Caco-2 (cell line): ENCODE measurements around the gene B2M. TPM values are rescaled to one million over a fixed set of nuclear protein-coding genes. Genes with fewer than 3 reads are reported as not detected.
"Not testable (repeated sequence)": the region's sequence is repeated elsewhere in the genome, so short reads cannot be mapped to it uniquely, and the experiment has no call there.

Experiments used
- BruUV-seq: library from RNA; stranded (reverse); fragments of 400-500 nt; replicated peaks from 2 replicates; lab custom pipeline; 2021; lab: Mats Ljungman, UMichigan
- CTCF ChIA-PET: fragments of 300-600 bp; sonication (Branson Sonifier 250); formaldehyde crosslinking; loops from one replicate; lab custom pipeline; 2022; ENCODE audit warnings: antibody characterized with exemption; lab: Charles Lee
- POLR2A ChIA-PET: fragments of 300-600 bp; sonication (Branson Sonifier 250); formaldehyde crosslinking; loops from one replicate; lab custom pipeline; 2022; ENCODE audit warnings: antibody characterized with exemption; lab: Charles Lee
- DNase-seq, 2 experiments: peaks; one replicate each; pipeline versions ENCODE4 v3.0.0 to v3.0.0-alpha.2; 2020 to 2022
- H3K27me3 ChIP-seq: replicated peaks from 2 replicates; pipeline ENCODE4 v1.6.0; 2011; ENCODE audit warnings: low read length; ENCODE audit not compliant: control insufficient read depth, insufficient read depth
- H3K36me3 ChIP-seq: 2 replicates; pipeline ENCODE4 v1.5.1; 2011; ENCODE audit warnings: low read length; ENCODE audit not compliant: control insufficient read depth, insufficient read depth
- H3K4me1 ChIP-seq: fragments of 250-450 bp; sonication (Bioruptor Pico); 2 replicates; pipeline ENCODE4 v1.5.1; 2020; ENCODE audit warnings: mild to moderate bottlenecking
- H3K4me3 ChIP-seq: 2 replicates; pipeline ENCODE4 v1.5.1; 2011; ENCODE audit warnings: low read depth, mild to moderate bottlenecking, control low read depth, low read length
- H3K9me3 ChIP-seq: fragments of 250-450 bp; sonication (Bioruptor Pico); 2 replicates; pipeline ENCODE4 v1.5.1; 2020; ENCODE audit warnings: mild to moderate bottlenecking, moderate library complexity
- H3K27ac Mint-ChIP-seq: one replicate; pipeline ENCODE4 v1.8.0; 2022; ENCODE audit warnings: mixed read lengths; ENCODE audit not compliant: unreplicated experiment
- H3K27me3 Mint-ChIP-seq: one replicate; pipeline ENCODE4 v1.8.0; 2022; ENCODE audit warnings: mixed read lengths; ENCODE audit not compliant: insufficient read depth, unreplicated experiment
- H3K36me3 Mint-ChIP-seq: one replicate; pipeline ENCODE4 v1.8.0; 2022; ENCODE audit warnings: mild to moderate bottlenecking, mixed read lengths; ENCODE audit not compliant: insufficient read depth, unreplicated experiment
- H3K4me1 Mint-ChIP-seq: one replicate; pipeline ENCODE4 v1.8.0; 2022; ENCODE audit warnings: low read depth, mixed read lengths; ENCODE audit not compliant: unreplicated experiment
- H3K4me3 Mint-ChIP-seq: one replicate; pipeline ENCODE4 v1.8.0; 2022; ENCODE audit warnings: mild to moderate bottlenecking, moderate library complexity, mixed read lengths; ENCODE audit not compliant: unreplicated experiment
- H3K9me3 Mint-ChIP-seq: one replicate; pipeline ENCODE4 v1.8.0; 2022; ENCODE audit warnings: mixed read lengths; ENCODE audit not compliant: unreplicated experiment
- CTCF ChIP-seq, 2 experiments: fragments of 200-600 bp in 1 of 2; IDR thresholded peaks; 1 replicate in 1 of 2; 2 replicates in 1 of 2; pipeline versions ENCODE4 v1.5.1 to v1.8.0; 2011 to 2022; ENCODE audit warnings: antibody characterized with exemption in 1 of 2, control low read depth in 1 of 2, inconsistent platforms in 1 of 2, low read depth in 1 of 2, low read length in 1 of 2, mild to moderate bottlenecking in 1 of 2, moderate library complexity in 1 of 2; ENCODE audit not compliant: insufficient read depth in 1 of 2, severe bottlenecking in 1 of 2, unreplicated experiment in 1 of 2
- intact Hi-C: fragments of 100-400 bp; cut with micrococcal nuclease; formaldehyde crosslinking; loops from one replicate; pipeline ENCODE4 v1.10.0; 2022; ENCODE audit not compliant: unreplicated experiment
- total RNA-seq: library from RNA; stranded (reverse); gene quantifications from 2 replicates; pipeline ENCODE4 v1.2.3, GENCODE V29; 2022

The B2M gene
- total RNA-seq, 1 experiment from 2014 or later, result 269 TPM

- no peak for DNase-seq
- CTCF ChIA-PET, result no interaction called here
- Histone ChIP-seq H3K4me3 (no peak overlapping the region), H3K36me3 (no peaks in the 10 kb centered on the region), H3K27me3 (no peaks in the 10 kb centered on the region), H3K9me3 (no peaks in the 10 kb centered on the region), H3K4me1 (no peaks in the 10 kb centered on the region)
- Mint-ChIP-seq H3K4me3 (no peak overlapping the region), H3K4me1 (no peaks in the 10 kb centered on the region), H3K27me3 (peaks cover 5% of the 10 kb centered on the region), H3K27ac (no peak overlapping the region), H3K9me3 (no peaks in the 10 kb centered on the region), H3K36me3 (no peaks in the 10 kb centered on the region)
- TF ChIP-seq CTCF (IDR thresholded peaks at IDR 0.05; ENCODE audit: insufficient read depth in 1 of 2, low read depth in 1 of 2, low read length in 1 of 2, severe bottlenecking in 1 of 2, unreplicated experiment in 1 of 2), result no peak
- POLR2A ChIA-PET, result no interaction called here
- intact Hi-C loops, result no loop called here
- BruUV-seq, result no TSS peak
Observed at GRCh38 chr15:44676676-44677075, 34.6 kb upstream of the B2M start.

GRCh38 chr15:44682211-44682610 is 29.1 kb upstream of the B2M start:
- peaks cover 6% of the 10 kb centered on the region for H3K36me3 Mint-ChIP-seq
- Histone ChIP-seq H3K4me1 (peaks cover 13% of the 10 kb centered on the region), H3K9me3 (no peaks in the 10 kb centered on the region), H3K4me3 (no peak overlapping the region), H3K36me3 (no peaks in the 10 kb centered on the region), H3K27me3 (no peaks in the 10 kb centered on the region)
- TF ChIP-seq CTCF (IDR thresholded peaks at IDR 0.05; ENCODE audit: insufficient read depth in 1 of 2, low read depth in 1 of 2, low read length in 1 of 2, severe bottlenecking in 1 of 2, unreplicated experiment in 1 of 2), result no peak
- intact Hi-C loops, result no loop called here
- no peak overlapping the region for H3K27ac Mint-ChIP-seq
- no peak for DNase-seq
- no peak overlapping the region for H3K4me3 Mint-ChIP-seq
- BruUV-seq, result no TSS peak
- ChIA-PET POLR2A (interaction anchor here (1.2 kb wide), 1 partner anchor 19 kb away, joined by 3 read pairs; the partner anchor contains the start of gene SPG11), CTCF (interaction anchor here (0.9 kb wide), 1 partner anchor 19 kb away, joined by 3 read pairs; no protein-coding TSS in a partner anchor)
- H3K9me3 Mint-ChIP-seq, result peaks cover 19% of the 10 kb centered on the region
- H3K4me1 Mint-ChIP-seq, result peaks cover 16% of the 10 kb centered on the region
- peaks cover 9% of the 10 kb centered on the region for H3K27me3 Mint-ChIP-seq

- H3K4me1 ChIP-seq, result peaks cover 13% of the 10 kb centered on the region
- H3K27ac Mint-ChIP-seq, H3K9me3 ChIP-seq, H3K27me3 ChIP-seq, BruUV-seq, H3K36me3 Mint-ChIP-seq, intact Hi-C loops, H3K36me3 ChIP-seq, H3K4me3 ChIP-seq, H3K27me3 Mint-ChIP-seq, H3K4me3 Mint-ChIP-seq: not testable (repeated sequence)
- ChIA-PET POLR2A (interaction anchor here (1.1 to 1.2 kb wide), 2 partner anchors 19 to 29 kb away, joined by 3 to 4 read pairs; partner anchors contain the start of genes B2M and SPG11), CTCF (interaction anchor here (0.6 to 0.9 kb wide), 2 partner anchors 20 to 348 kb away, joined by 3 read pairs; no protein-coding TSS in a partner anchor)
- Mint-ChIP-seq H3K4me1 (peaks cover 16% of the 10 kb centered on the region), H3K9me3 (peaks cover 19% of the 10 kb centered on the region)
- peak; percentile 72 to 80 for DNase-seq
Observed at GRCh38 chr15:44682809-44683682, 28.3 kb upstream of the B2M start.

GRCh38 chr15:44689318-44689717 is 22.0 kb upstream of the B2M start:
- H3K9me3 ChIP-seq, H3K36me3 Mint-ChIP-seq, H3K27me3 ChIP-seq, H3K27ac Mint-ChIP-seq, H3K27me3 Mint-ChIP-seq, H3K36me3 ChIP-seq, intact Hi-C loops, H3K4me3 Mint-ChIP-seq, H3K4me3 ChIP-seq, H3K4me1 ChIP-seq, CTCF ChIA-PET, DNase-seq, BruUV-seq, POLR2A ChIA-PET, H3K4me1 Mint-ChIP-seq: not testable (repeated sequence)
- peaks cover 14% of the 10 kb centered on the region for H3K9me3 Mint-ChIP-seq

GRCh38 chr15:44690245-44690644 is 21.1 kb upstream of the B2M start:
- H3K4me3 Mint-ChIP-seq, H3K4me1 ChIP-seq, H3K4me3 ChIP-seq, H3K36me3 ChIP-seq, BruUV-seq, H3K4me1 Mint-ChIP-seq, H3K36me3 Mint-ChIP-seq, CTCF ChIA-PET, H3K9me3 ChIP-seq, H3K27me3 Mint-ChIP-seq, POLR2A ChIA-PET, DNase-seq, H3K27me3 ChIP-seq, intact Hi-C loops, H3K27ac Mint-ChIP-seq: not testable (repeated sequence)
- H3K9me3 Mint-ChIP-seq, result peaks cover 10% of the 10 kb centered on the region
